CD14-positive monocyte (primary cell): Measurements from ENCODE around the gene CYTH3. TPM values are rescaled to one million over a fixed set of nuclear protein-coding genes. Genes with fewer than 3 reads are reported as not detected.

Source experiments
- DNase-seq, 3 donors: peaks; one replicate each; pipeline ENCODE4 v3.0.0-alpha.2; 2011 to 2022
- H2AFZ ChIP-seq: 2 replicates; pipeline ENCODE4 v1.6.0; 2012; ENCODE audit warnings: mild to moderate bottlenecking, low read depth, low read length, inconsistent platforms; ENCODE audit not compliant: insufficient read depth, poor library complexity, severe bottlenecking
- H3K27ac ChIP-seq, 2 donors: 1 replicate in 1 of 2; 2 replicates in 1 of 2; pipeline ENCODE4 v1.5.1; 2012 to 2013; ENCODE audit warnings: low read length in 2 of 2, control low read depth in 1 of 2, inconsistent platforms in 1 of 2, low read depth in 1 of 2, mild to moderate bottlenecking in 1 of 2
- H3K27me3 ChIP-seq, 2 donors: one replicate each; pipeline versions ENCODE4 v1.6.0 to v1.6.1; 2011 to 2013; ENCODE audit warnings: low read length in 2 of 2; ENCODE audit not compliant: control insufficient read depth in 2 of 2, insufficient read depth in 2 of 2
- H3K36me3 ChIP-seq, 2 donors: replicated peaks in 1 of 2; 1 replicate in 1 of 2; 2 replicates in 1 of 2; pipeline versions ENCODE4 v1.5.1 to v1.6.1; 2012 to 2013; ENCODE audit warnings: low read length in 2 of 2, control low read depth in 1 of 2, inconsistent platforms in 1 of 2, mild to moderate bottlenecking in 1 of 2; ENCODE audit not compliant: insufficient read depth in 2 of 2, control insufficient read depth in 1 of 2
- H3K4me1 ChIP-seq, 2 donors: 1 replicate in 1 of 2; 2 replicates in 1 of 2; pipeline versions ENCODE4 v1.5.1 to v1.6.1; 2012 to 2013; ENCODE audit warnings: low read length in 2 of 2, control low read depth in 1 of 2, inconsistent platforms in 1 of 2, mild to moderate bottlenecking in 1 of 2, moderate library complexity in 1 of 2; ENCODE audit not compliant: insufficient read depth in 2 of 2, control insufficient read depth in 1 of 2
- H3K4me2 ChIP-seq: replicated peaks from 2 replicates; pipeline ENCODE3; 2012; ENCODE audit warnings: low read length, moderate library complexity, mild to moderate bottlenecking; ENCODE audit not compliant: poor library complexity, severe bottlenecking; ENCODE audit errors: extremely low read depth
- H3K4me3 ChIP-seq, 3 experiments: fragments of 200-600 bp in 1 of 3; sonication (generic) in 1 of 3; replicated peaks in 1 of 3; 1 replicate in 2 of 3; 2 replicates in 1 of 3; pipeline ENCODE4 v1.5.1; 2011 to 2013; ENCODE audit warnings: low read length in 3 of 3, mild to moderate bottlenecking in 3 of 3, control low read depth in 2 of 3, low read depth in 2 of 3, inconsistent platforms in 1 of 3, moderate library complexity in 1 of 3
- H3K79me2 ChIP-seq: 2 replicates; pipeline ENCODE4 v1.6.0; 2012; ENCODE audit warnings: mild to moderate bottlenecking, control low read depth, inconsistent platforms, low read length, moderate library complexity; ENCODE audit not compliant: insufficient read depth
- H3K9ac ChIP-seq: 2 replicates; pipeline ENCODE4 v1.6.0; 2017; ENCODE audit warnings: low read length, mild to moderate bottlenecking; ENCODE audit not compliant: insufficient read depth, poor library complexity, severe bottlenecking
- H3K9me3 ChIP-seq, 2 donors: replicated peaks in 1 of 2; 1 replicate in 1 of 2; 2 replicates in 1 of 2; pipeline versions ENCODE4 v1.5.1 to v1.6.1; 2012 to 2013; ENCODE audit warnings: low read length in 2 of 2, control low read depth in 1 of 2; ENCODE audit not compliant: control insufficient read depth in 1 of 2, insufficient read depth in 1 of 2
- H4K20me1 ChIP-seq: 2 replicates; pipeline ENCODE4 v1.6.0; 2012; ENCODE audit warnings: mild to moderate bottlenecking, low read length, control low read depth, moderate library complexity; ENCODE audit not compliant: insufficient read depth
- H3K27ac Mint-ChIP-seq, 7 donors: one replicate each; pipeline ENCODE4 v1.8.0; 2020; ENCODE audit warnings: mild to moderate bottlenecking in 7 of 7, mixed read lengths in 7 of 7, moderate library complexity in 6 of 7, inconsistent platforms in 2 of 7
- H3K27me3 Mint-ChIP-seq, 3 donors: one replicate each; pipeline ENCODE4 v1.8.0; 2021 to 2022; ENCODE audit warnings: low read depth in 3 of 3, mild to moderate bottlenecking in 3 of 3, mixed read lengths in 3 of 3, moderate library complexity in 3 of 3, inconsistent platforms in 1 of 3
- H3K36me3 Mint-ChIP-seq, 2 donors: one replicate each; pipeline ENCODE4 v1.8.0; 2020; ENCODE audit warnings: mixed read lengths in 2 of 2, inconsistent platforms in 1 of 2, mild to moderate bottlenecking in 1 of 2
- H3K4me1 Mint-ChIP-seq: one replicate; pipeline ENCODE4 v1.8.0; 2020; ENCODE audit warnings: mild to moderate bottlenecking, mixed read lengths
- H3K4me3 Mint-ChIP-seq, 2 donors: one replicate each; pipeline ENCODE4 v1.8.0; 2020; ENCODE audit warnings: mild to moderate bottlenecking in 2 of 2, mixed read lengths in 2 of 2, moderate library complexity in 1 of 2
- H3K9me3 Mint-ChIP-seq, 7 donors: one replicate each; pipeline ENCODE4 v1.8.0; 2020 to 2022; ENCODE audit warnings: mixed read lengths in 7 of 7, mild to moderate bottlenecking in 6 of 7, moderate library complexity in 6 of 7, inconsistent platforms in 2 of 7
- WGBS: methylation state at CpG from one replicate; pipeline ENCODE4 v1.1.5; 2013; ENCODE audit warnings: missing lambda C conversion rate; ENCODE audit not compliant: insufficient coverage; 5-methylcytosine and 5-hydroxymethylcytosine counted together
- intact Hi-C, 2 donors: fragments of 100-400 bp; cut with micrococcal nuclease; formaldehyde crosslinking; loops; one replicate each; pipeline versions ENCODE4 v1.15.0 to v1.15.1; 2023
- polyA plus RNA-seq, 3 donors: library from polyadenylated mRNA; depleted of rRNA in 1 of 3; unstranded in 2 of 3; stranded (reverse) in 1 of 3; fragments of 300-500 nt in 2 of 3; fragments of >200 nt in 1 of 3; fragmentation: Illumina TruSeq in 2 of 3; gene quantifications; 1 replicate in 2 of 3; 2 replicates in 1 of 3; pipeline ENCODE4 v1.2.3, GENCODE V29; 2012 to 2021
- TF ChIP-seq, protein P1 (sequence below): fragments of 200-600 bp; IDR thresholded peaks from one replicate; pipeline ENCODE4 v1.8.0; 2022; ENCODE audit warnings: antibody characterized with exemption, mild to moderate bottlenecking

The CYTH3 gene
- polyA plus RNA-seq, 3 donors: 1.3 to 8.5 (median 1.4) TPM

DNA sequence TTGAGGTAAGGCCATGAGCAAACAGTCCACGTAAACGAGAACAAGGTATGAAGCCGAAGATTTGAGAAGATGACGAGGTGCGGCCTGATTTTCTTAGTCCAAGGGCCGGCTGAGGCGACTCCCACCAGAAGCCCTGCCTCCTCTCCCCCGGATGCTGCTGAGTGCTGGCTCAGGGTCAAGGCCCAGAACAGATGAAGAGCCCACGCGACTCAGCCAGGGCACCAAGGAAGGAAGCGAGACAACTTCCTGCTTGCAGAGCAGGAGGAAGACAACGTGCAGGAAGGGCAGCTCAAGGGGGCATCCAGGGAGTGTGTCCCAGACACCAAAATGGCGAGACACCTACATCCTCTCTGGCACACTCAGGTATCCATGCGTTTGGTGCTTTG lies 99.5 kb downstream of the CYTH3 start:
- Histone ChIP-seq H3K4me2 (no peak overlapping the region), H3K27me3 (peaks cover 0 to 3% of the 10 kb centered on the region in 2 donors), H3K9me3 (no peaks in the 10 kb centered on the region), H3K27ac (no peak overlapping the region), H2AFZ (no peak overlapping the region), H3K79me2 (no peaks in the 10 kb centered on the region), H3K4me1 (peaks cover 21 to 27% of the 10 kb centered on the region in 2 donors), H3K36me3 (peaks cover 8% of the 10 kb centered on the region in 2 donors), H3K9ac (no peak overlapping the region), H3K4me3 (no peak overlapping the region), H4K20me1 (no peaks in the 10 kb centered on the region)
- no peak overlapping the region for H3K4me3 Mint-ChIP-seq
- H3K4me1 Mint-ChIP-seq: peaks cover 30% of the 10 kb centered on the region
- DNase-seq: no peak
- H3K27ac Mint-ChIP-seq: no peak overlapping the region
- TF ChIP-seq, protein P1, sequence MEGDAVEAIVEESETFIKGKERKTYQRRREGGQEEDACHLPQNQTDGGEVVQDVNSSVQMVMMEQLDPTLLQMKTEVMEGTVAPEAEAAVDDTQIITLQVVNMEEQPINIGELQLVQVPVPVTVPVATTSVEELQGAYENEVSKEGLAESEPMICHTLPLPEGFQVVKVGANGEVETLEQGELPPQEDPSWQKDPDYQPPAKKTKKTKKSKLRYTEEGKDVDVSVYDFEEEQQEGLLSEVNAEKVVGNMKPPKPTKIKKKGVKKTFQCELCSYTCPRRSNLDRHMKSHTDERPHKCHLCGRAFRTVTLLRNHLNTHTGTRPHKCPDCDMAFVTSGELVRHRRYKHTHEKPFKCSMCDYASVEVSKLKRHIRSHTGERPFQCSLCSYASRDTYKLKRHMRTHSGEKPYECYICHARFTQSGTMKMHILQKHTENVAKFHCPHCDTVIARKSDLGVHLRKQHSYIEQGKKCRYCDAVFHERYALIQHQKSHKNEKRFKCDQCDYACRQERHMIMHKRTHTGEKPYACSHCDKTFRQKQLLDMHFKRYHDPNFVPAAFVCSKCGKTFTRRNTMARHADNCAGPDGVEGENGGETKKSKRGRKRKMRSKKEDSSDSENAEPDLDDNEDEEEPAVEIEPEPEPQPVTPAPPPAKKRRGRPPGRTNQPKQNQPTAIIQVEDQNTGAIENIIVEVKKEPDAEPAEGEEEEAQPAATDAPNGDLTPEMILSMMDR: no peak
- peaks cover 39 to 42% of the 10 kb centered on the region in 2 donors for H3K36me3 Mint-ChIP-seq
- H3K9me3 Mint-ChIP-seq: peaks cover 0 to 2% (median 0%) of the 10 kb centered on the region in 7 donors
- intact Hi-C loops: no loop called here
- 62% methylated on average over 12 of the region's 14 CpGs for WGBS
- peaks cover 1 to 15% (median 13%) of the 10 kb centered on the region in 3 donors for H3K27me3 Mint-ChIP-seq

DNA sequence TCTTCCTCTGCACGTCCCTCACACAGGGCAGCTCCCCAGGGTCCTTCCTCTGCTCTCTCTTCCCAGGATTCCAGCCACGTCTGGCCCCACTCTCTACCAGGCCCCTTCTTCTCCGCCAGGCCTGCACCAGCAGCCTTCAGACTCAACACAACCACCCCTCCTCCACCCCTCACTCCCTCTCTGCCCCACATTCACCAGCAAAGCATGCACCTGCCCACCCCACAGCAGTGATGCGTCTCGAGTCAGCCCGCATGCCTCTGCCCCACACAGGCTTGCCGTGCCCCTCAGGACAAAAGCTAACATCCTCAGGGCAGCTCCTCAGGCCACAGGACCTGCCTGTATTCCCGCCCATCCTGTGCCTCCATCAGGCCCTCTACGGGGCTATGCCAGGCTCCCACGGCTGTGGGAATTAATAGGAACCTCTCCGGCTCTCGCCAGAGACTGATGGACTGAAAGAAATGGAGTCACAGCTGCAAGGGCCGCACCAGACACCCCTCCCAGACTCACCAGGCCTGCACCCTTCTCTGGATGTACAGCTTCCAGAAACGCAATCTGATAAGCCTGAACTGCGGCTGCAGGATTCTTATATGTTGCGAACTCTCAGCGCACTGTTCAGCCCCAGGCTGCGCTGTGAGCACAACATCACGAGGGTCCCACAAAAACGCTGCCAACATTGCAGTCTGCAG lies 100.1 kb downstream of the CYTH3 start:
- DNase-seq: no peak
- Histone ChIP-seq H3K4me2 (no peak overlapping the region), H3K27me3 (peaks cover 0 to 3% of the 10 kb centered on the region in 2 donors), H4K20me1 (no peaks in the 10 kb centered on the region), H3K36me3 (peaks cover 8% of the 10 kb centered on the region in 2 donors), H3K9ac (no peak overlapping the region), H3K79me2 (no peaks in the 10 kb centered on the region), H2AFZ (no peak overlapping the region), H3K27ac (no peak overlapping the region), H3K4me3 (no peak overlapping the region), H3K4me1 (peaks cover 21 to 27% of the 10 kb centered on the region in 2 donors), H3K9me3 (no peaks in the 10 kb centered on the region)
- Mint-ChIP-seq H3K27me3 (peaks cover 1 to 15% (median 13%) of the 10 kb centered on the region in 3 donors), H3K36me3 (peaks cover 34 to 39% of the 10 kb centered on the region in 2 donors), H3K4me3 (no peak overlapping the region), H3K9me3 (peaks cover 0 to 2% (median 0%) of the 10 kb centered on the region in 7 donors), H3K4me1 (peaks cover 30% of the 10 kb centered on the region), H3K27ac (no peak overlapping the region)
- WGBS: 97% methylated on average over 19 of the region's 20 CpGs
- intact Hi-C loops: no loop called here
- TF ChIP-seq, protein P1: no peak
